Measurements from ENCODE around the gene CISD3. TPM values are rescaled to one million over a fixed set of nuclear protein-coding genes. Genes with fewer than 3 reads are reported as not detected.

CISD3 gene
- total RNA-seq, 2 experiments from 2014 or later, result 4.7 to 5.7 TPM

DNA sequence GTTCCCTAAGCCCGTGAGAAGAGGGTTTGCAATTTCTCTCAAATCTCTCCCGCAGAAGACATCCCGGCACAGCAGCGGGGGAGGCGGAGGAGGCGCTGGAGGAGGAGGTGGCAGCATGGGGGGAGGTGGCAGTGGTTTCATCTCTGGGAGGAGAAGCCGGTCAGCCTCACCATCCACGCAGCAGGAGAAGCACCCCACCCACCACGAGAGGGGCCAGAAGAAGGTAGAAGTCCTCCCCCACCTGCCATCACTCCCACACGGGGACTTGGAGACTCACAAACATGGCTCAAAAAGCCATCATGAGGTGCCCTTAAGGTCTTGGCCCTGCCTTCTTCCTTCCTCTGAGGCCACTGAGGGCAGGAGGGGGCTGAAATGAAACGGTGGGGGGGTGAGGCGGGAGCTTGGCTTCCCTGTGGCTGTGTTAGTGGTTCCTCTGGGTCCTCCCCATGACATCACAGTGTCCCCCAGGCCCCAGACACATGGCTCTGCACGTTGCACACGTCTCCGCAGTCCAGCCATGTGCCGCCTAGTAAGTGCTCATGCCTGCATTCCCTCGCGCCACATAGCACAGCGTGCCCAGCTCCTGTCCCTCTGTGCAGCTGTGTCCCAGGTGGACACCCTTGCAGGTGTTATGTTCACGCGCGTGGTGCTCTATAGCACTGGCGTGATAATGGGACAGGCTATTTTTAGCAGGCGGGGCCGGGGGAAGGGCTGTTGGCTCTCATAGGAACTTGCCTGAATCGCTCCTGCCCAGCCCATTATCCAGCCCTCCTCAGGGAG lies 18.2 kb upstream of the CISD3 start:
- no peak for ATAC-seq (ENCODE audit: poor library complexity)
- TF ChIP-seq, protein P1, sequence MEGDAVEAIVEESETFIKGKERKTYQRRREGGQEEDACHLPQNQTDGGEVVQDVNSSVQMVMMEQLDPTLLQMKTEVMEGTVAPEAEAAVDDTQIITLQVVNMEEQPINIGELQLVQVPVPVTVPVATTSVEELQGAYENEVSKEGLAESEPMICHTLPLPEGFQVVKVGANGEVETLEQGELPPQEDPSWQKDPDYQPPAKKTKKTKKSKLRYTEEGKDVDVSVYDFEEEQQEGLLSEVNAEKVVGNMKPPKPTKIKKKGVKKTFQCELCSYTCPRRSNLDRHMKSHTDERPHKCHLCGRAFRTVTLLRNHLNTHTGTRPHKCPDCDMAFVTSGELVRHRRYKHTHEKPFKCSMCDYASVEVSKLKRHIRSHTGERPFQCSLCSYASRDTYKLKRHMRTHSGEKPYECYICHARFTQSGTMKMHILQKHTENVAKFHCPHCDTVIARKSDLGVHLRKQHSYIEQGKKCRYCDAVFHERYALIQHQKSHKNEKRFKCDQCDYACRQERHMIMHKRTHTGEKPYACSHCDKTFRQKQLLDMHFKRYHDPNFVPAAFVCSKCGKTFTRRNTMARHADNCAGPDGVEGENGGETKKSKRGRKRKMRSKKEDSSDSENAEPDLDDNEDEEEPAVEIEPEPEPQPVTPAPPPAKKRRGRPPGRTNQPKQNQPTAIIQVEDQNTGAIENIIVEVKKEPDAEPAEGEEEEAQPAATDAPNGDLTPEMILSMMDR (IDR thresholded peaks at IDR 0.05), result no peak
- Mint-ChIP-seq H3K27ac (no peak overlapping the region), H3K9me3 (no peaks in the 10 kb centered on the region), H3K27me3 (no peaks in the 10 kb centered on the region), H3K36me3 (ENCODE audit: low read depth) (peaks cover 93% of the 10 kb centered on the region), H3K4me1 (ENCODE audit: low read depth) (peaks cover 44% of the 10 kb centered on the region), H3K4me3 (peak overlapping the region; percentile 34)
- no peak overlapping the region for H3K4me3 ChIP-seq (ENCODE audit: low read length)
- H3K36me3 ChIP-seq (ENCODE audit: insufficient read depth, low read length), result peaks cover 92% of the 10 kb centered on the region
- H3K27me3 ChIP-seq (ENCODE audit: control insufficient read depth in 1 of 2, insufficient read depth in 2 of 2, low read length in 2 of 2), result no peaks in the 10 kb centered on the region
- ChIA-PET CTCF (no interaction called here), POLR2A (no interaction called here)
- peaks cover 63% of the 10 kb centered on the region for H3K4me1 ChIP-seq (ENCODE audit: insufficient read depth, low read length)
- no peak overlapping the region for H3K27ac ChIP-seq (ENCODE audit: low read depth in 1 of 2, low read length in 2 of 2)
- DNase-seq, result no peak
- no peaks in the 10 kb centered on the region for H3K9me3 ChIP-seq (ENCODE audit: control insufficient read depth in 1 of 2, insufficient read depth in 1 of 2, low read length in 2 of 2)
- intact Hi-C loops (cut with DNase I, micrococcal nuclease), result no loop called here

DNA sequence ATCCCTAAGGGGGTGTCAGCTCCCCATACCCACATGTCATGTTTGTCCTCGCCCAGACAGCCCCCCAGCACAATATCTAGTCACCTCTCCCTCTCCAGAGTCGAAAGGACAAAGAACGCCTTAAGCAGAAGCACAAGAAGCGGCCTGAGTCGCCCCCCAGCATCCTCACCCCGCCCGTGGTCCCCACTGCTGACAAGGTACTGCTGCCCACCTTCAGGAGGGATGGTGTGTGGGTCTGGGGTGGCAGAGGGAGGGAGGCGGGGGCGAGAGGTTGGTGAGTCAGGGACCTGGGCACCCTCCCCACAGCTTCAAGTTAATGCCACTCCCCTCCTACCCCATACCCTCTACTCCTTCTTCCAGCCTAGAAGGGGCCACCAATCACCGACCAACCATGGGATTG lies 17.5 kb upstream of the CISD3 start:
- Histone ChIP-seq H3K4me3 (ENCODE audit: low read length) (no peak overlapping the region), H3K27me3 (ENCODE audit: control insufficient read depth in 1 of 2, insufficient read depth in 2 of 2, low read length in 2 of 2) (no peaks in the 10 kb centered on the region), H3K4me1 (ENCODE audit: insufficient read depth, low read length) (peaks cover 61% of the 10 kb centered on the region), H3K9me3 (ENCODE audit: control insufficient read depth in 1 of 2, insufficient read depth in 1 of 2, low read length in 2 of 2) (no peaks in the 10 kb centered on the region), H3K27ac (ENCODE audit: low read depth in 1 of 2, low read length in 2 of 2) (no peak overlapping the region), H3K36me3 (ENCODE audit: insufficient read depth, low read length) (peaks cover 96% of the 10 kb centered on the region)
- H3K27me3 Mint-ChIP-seq, result no peaks in the 10 kb centered on the region
- no peaks in the 10 kb centered on the region for H3K9me3 Mint-ChIP-seq
- TF ChIP-seq, protein P1 (IDR thresholded peaks at IDR 0.05), result no peak
- H3K36me3 Mint-ChIP-seq (ENCODE audit: low read depth), result peaks cover 93% of the 10 kb centered on the region
- no peak overlapping the region for H3K4me3 Mint-ChIP-seq
- no peak overlapping the region for H3K27ac Mint-ChIP-seq
- peaks cover 40% of the 10 kb centered on the region for H3K4me1 Mint-ChIP-seq (ENCODE audit: low read depth)
- DNase-seq, result no peak
- intact Hi-C loops (cut with DNase I, micrococcal nuclease), result no loop called here
- ATAC-seq (ENCODE audit: poor library complexity), result no peak
- POLR2A ChIA-PET, result no interaction called here
- CTCF ChIA-PET, result no interaction called here

DNA sequence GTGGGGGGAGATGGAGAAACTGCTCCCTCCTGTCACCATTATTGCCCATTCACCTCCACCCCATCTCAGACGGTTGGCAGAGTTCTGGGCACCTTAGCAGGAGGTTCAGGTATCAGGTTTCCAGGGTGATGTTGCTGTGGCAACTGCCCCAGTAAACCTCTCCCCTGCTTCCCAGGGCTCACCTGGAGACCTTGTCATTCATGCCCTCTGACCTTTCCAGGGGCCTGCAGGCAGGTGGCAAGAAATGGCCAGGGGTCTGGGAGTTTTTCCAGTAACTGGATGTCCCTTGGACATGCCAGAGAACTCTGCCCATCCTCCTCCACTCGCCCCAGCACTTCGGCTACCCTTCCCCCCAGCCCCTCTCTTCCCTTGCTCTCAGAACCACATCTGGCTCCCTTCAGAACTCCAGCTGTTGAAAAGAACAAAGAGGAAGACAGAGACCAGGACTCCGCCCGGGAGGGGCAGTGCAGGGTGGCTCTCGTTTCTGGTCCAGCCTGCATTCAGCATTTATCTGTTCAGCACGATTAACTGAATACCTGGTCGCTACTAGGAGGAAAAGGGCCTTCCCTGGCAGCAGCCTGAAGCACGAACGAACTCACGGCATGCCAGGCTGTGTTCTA lies 16.6 kb upstream of the CISD3 start:
- Mint-ChIP-seq H3K27ac (peak overlapping the region; percentile 47), H3K4me1 (ENCODE audit: low read depth) (peaks cover 35% of the 10 kb centered on the region), H3K9me3 (no peaks in the 10 kb centered on the region), H3K4me3 (no peak overlapping the region), H3K27me3 (no peaks in the 10 kb centered on the region), H3K36me3 (ENCODE audit: low read depth) (peaks cover 93% of the 10 kb centered on the region)
- intact Hi-C loops (cut with DNase I, micrococcal nuclease), result no loop called here
- TF ChIP-seq, protein P1 (IDR thresholded peaks at IDR 0.05), result no peak
- ATAC-seq (ENCODE audit: poor library complexity) (no peak), DNase-seq (no peak)
- POLR2A ChIA-PET, result interaction anchor here (1.5 to 1.8 kb wide), 2 partner anchors 15 to 18 kb away, joined by 4 to 5 read pairs; no protein-coding TSS in a partner anchor
- H3K4me3 ChIP-seq (ENCODE audit: low read length), result no peak overlapping the region
- CTCF ChIA-PET, result no interaction called here
- H3K36me3 ChIP-seq (ENCODE audit: insufficient read depth, low read length), result peaks cover 94% of the 10 kb centered on the region
- peaks cover 60% of the 10 kb centered on the region for H3K4me1 ChIP-seq (ENCODE audit: insufficient read depth, low read length)
- no peaks in the 10 kb centered on the region for H3K27me3 ChIP-seq (ENCODE audit: control insufficient read depth in 1 of 2, insufficient read depth in 2 of 2, low read length in 2 of 2)
- no peak overlapping the region for H3K27ac ChIP-seq (ENCODE audit: low read depth in 1 of 2, low read length in 2 of 2)
- no peaks in the 10 kb centered on the region for H3K9me3 ChIP-seq (ENCODE audit: control insufficient read depth in 1 of 2, insufficient read depth in 1 of 2, low read length in 2 of 2)

All from CD4-positive, alpha-beta T cell (primary cell).